Cardiac fibroblast (primary cell): Measurements from ENCODE around the gene CTTNBP2.

Experiments
- DNase-seq, 2 donors: peaks; one replicate each; pipeline versions ENCODE4 v3.0.0 to v3.0.0-alpha.2; 2010; ENCODE audit warnings: low read depth in 2 of 2
- H3K4me3 ChIP-seq, 2 donors: replicated peaks in 1 of 2; 1 replicate in 1 of 2; 2 replicates in 1 of 2; pipeline ENCODE4 v1.5.1; 2011; ENCODE audit warnings: low read depth in 2 of 2, low read length in 2 of 2, mild to moderate bottlenecking in 2 of 2, moderate library complexity in 1 of 2
- CTCF ChIP-seq: IDR thresholded peaks from one replicate; pipeline ENCODE4 v1.5.1; 2011; ENCODE audit warnings: low read depth, mild to moderate bottlenecking, low read length, inconsistent platforms

Gene CTTNBP2

GRCh38 chr7:117759950-117760640 lies 113.1 kb downstream of the CTTNBP2 start:
- no peak for TF ChIP-seq CTCF
- DNase-seq: no peak
- H3K4me3 ChIP-seq: no peak overlapping the region

- H3K4me3 ChIP-seq: no peak overlapping the region
- no peak for TF ChIP-seq CTCF
- DNase-seq: no peak
Observed at GRCh38 chr7:117757440-117757839, 115.8 kb downstream of the CTTNBP2 start.

GRCh38 chr7:117756586-117757085 lies 116.6 kb downstream of the CTTNBP2 start:
- DNase-seq: no peak
- no peak for TF ChIP-seq CTCF
- H3K4me3 ChIP-seq: no peak overlapping the region

- no peak for TF ChIP-seq CTCF
- no peak for DNase-seq
- H3K4me3 ChIP-seq: no peak overlapping the region
Observed at GRCh38 chr7:117755136-117755535, 118.1 kb downstream of the CTTNBP2 start.

GRCh38 chr7:117751775-117752174 lies 121.5 kb downstream of the CTTNBP2 start:
- no peak overlapping the region for H3K4me3 ChIP-seq
- DNase-seq: no peak
- no peak for TF ChIP-seq CTCF

GRCh38 chr7:117750612-117751563 lies 122.4 kb downstream of the CTTNBP2 start:
- TF ChIP-seq CTCF: peak; percentile 37
- H3K4me3 ChIP-seq: no peak overlapping the region
- peak; percentile 25 to 37 for DNase-seq
